Measurements from ENCODE around the gene KRT2. TPM values are rescaled to one million over a fixed set of nuclear protein-coding genes. Genes with fewer than 3 reads are reported as not detected.

Gene KRT2
- total RNA-seq, 1 donor from 2014 or later = not detected

GRCh38 chr12:52669426-52669825 lies 17.4 kb upstream of the KRT2 start:
- no peak for DNase-seq (ENCODE audit: low read depth)
- no peak overlapping the region for H3K4me3 ChIP-seq (ENCODE audit: low read depth, low read length)
- no peak for TF ChIP-seq CTCF (conservative IDR thresholded peaks at IDR 0.05; ENCODE audit: low read depth, low read length)

GRCh38 chr12:52667931-52668330 lies 15.9 kb upstream of the KRT2 start:
- no peak for DNase-seq (ENCODE audit: low read depth)
- TF ChIP-seq CTCF (conservative IDR thresholded peaks at IDR 0.05; ENCODE audit: low read depth, low read length) = no peak
- no peak overlapping the region for H3K4me3 ChIP-seq (ENCODE audit: low read depth, low read length)

- peak; percentile 52 for TF ChIP-seq CTCF (conservative IDR thresholded peaks at IDR 0.05; ENCODE audit: low read depth, low read length)
- H3K4me3 ChIP-seq (ENCODE audit: low read depth, low read length) = no peak overlapping the region
- DNase-seq (ENCODE audit: low read depth) = no peak
These were observed 15.5 kb upstream of the KRT2 start for GRCh38 chr12:52667509-52667908.

GRCh38 chr12:52666471-52666870 lies 14.5 kb upstream of the KRT2 start:
- no peak for DNase-seq (ENCODE audit: low read depth)
- H3K4me3 ChIP-seq (ENCODE audit: low read depth, low read length) = no peak overlapping the region
- no peak for TF ChIP-seq CTCF (conservative IDR thresholded peaks at IDR 0.05; ENCODE audit: low read depth, low read length)

GRCh38 chr12:52663420-52663819 lies 11.4 kb upstream of the KRT2 start:
- no peak for DNase-seq (ENCODE audit: low read depth)
- TF ChIP-seq CTCF (conservative IDR thresholded peaks at IDR 0.05; ENCODE audit: low read depth, low read length) = no peak

GRCh38 chr12:52662918-52663229 lies 10.9 kb upstream of the KRT2 start:
- no peak for TF ChIP-seq CTCF (conservative IDR thresholded peaks at IDR 0.05; ENCODE audit: low read depth, low read length)
- no peak for DNase-seq (ENCODE audit: low read depth)
- H3K4me3 ChIP-seq (ENCODE audit: low read depth, low read length) = no peak overlapping the region

More at GRCh38 chr12:52663420-52663819, 11.4 kb upstream of the KRT2 start:
- H3K4me3 ChIP-seq (ENCODE audit: low read depth, low read length) = no peak overlapping the region

GRCh38 chr12:52662093-52662917 lies 10.3 kb upstream of the KRT2 start:
- DNase-seq (ENCODE audit: low read depth) = no peak
- no peak for TF ChIP-seq CTCF (conservative IDR thresholded peaks at IDR 0.05; ENCODE audit: low read depth, low read length)
- no peak overlapping the region for H3K4me3 ChIP-seq (ENCODE audit: low read depth, low read length)

Data from epithelial cell of proximal tubule (primary cell).